ENCODE measurements around the gene TSPYL6. TPM values are rescaled to one million over a fixed set of nuclear protein-coding genes. Genes with fewer than 3 reads are reported as not detected.

TSPYL6 gene
- total RNA-seq, 2 experiments from 2014 or later = not detected

DNA sequence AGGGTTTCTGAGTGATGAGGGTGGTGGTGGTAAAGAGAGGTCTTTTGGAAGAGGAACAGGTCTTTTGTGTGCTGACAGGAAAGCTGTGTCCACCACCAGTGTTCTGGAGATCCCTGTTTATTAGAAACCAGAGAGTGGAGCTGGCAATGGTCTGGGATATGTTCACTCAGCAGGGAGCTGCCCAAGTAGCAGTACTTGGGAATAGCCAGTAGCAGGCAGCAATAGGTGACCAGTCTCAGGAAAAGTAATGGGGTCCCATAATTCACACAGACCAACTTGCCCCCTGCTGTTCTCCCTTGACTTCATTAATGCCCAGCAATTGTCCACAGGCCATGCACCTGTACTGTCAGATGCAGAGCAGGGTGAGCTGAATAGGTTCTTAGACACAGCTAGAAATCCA lies 1.8 kb downstream of the TSPYL6 start:
- H3K4me1 Mint-ChIP-seq (ENCODE audit: low read depth) = no peaks in the 10 kb centered on the region
- H3K36me3 Mint-ChIP-seq (ENCODE audit: low read depth) = peaks cover 23% of the 10 kb centered on the region

GRCh38 chr2:54249629-54250028 lies 6.4 kb downstream of the TSPYL6 start:
- ATAC-seq (ENCODE audit: poor library complexity) = no peak
- Histone ChIP-seq H3K9me3 (ENCODE audit: control insufficient read depth in 1 of 2, insufficient read depth in 1 of 2, low read length in 2 of 2) (no peaks in the 10 kb centered on the region), H3K36me3 (ENCODE audit: insufficient read depth, low read length) (no peaks in the 10 kb centered on the region), H3K4me3 (ENCODE audit: low read length) (no peak overlapping the region), H3K27me3 (ENCODE audit: control insufficient read depth in 1 of 2, insufficient read depth in 2 of 2, low read length in 2 of 2) (no peaks in the 10 kb centered on the region), H3K4me1 (ENCODE audit: insufficient read depth, low read length) (no peaks in the 10 kb centered on the region), H3K27ac (ENCODE audit: low read depth in 1 of 2, low read length in 2 of 2) (no peak overlapping the region)
- Mint-ChIP-seq H3K27me3 (no peaks in the 10 kb centered on the region), H3K4me1 (ENCODE audit: low read depth) (no peaks in the 10 kb centered on the region), H3K36me3 (ENCODE audit: low read depth) (peaks cover 23% of the 10 kb centered on the region), H3K4me3 (no peak overlapping the region), H3K27ac (no peak overlapping the region), H3K9me3 (no peaks in the 10 kb centered on the region)
- intact Hi-C loops (cut with DNase I, micrococcal nuclease) = no loop called here
- POLR2A ChIA-PET = no interaction called here
- DNase-seq = no peak
- no peak for TF ChIP-seq CTCF (IDR thresholded peaks at IDR 0.05)
- CTCF ChIA-PET = no interaction called here

More for the DNA sequence above, 1.8 kb downstream of the TSPYL6 start:
- Mint-ChIP-seq H3K27ac (no peak overlapping the region), H3K9me3 (no peaks in the 10 kb centered on the region), H3K4me3 (no peak overlapping the region), H3K27me3 (no peaks in the 10 kb centered on the region)
- Histone ChIP-seq H3K27me3 (ENCODE audit: control insufficient read depth in 1 of 2, insufficient read depth in 2 of 2, low read length in 2 of 2) (no peaks in the 10 kb centered on the region), H3K4me1 (ENCODE audit: insufficient read depth, low read length) (no peaks in the 10 kb centered on the region), H3K27ac (ENCODE audit: low read depth in 1 of 2, low read length in 2 of 2) (no peak overlapping the region), H3K4me3 (ENCODE audit: low read length) (no peak overlapping the region), H3K36me3 (ENCODE audit: insufficient read depth, low read length) (no peaks in the 10 kb centered on the region), H3K9me3 (ENCODE audit: control insufficient read depth in 1 of 2, insufficient read depth in 1 of 2, low read length in 2 of 2) (peaks cover 0 to 15% of the 10 kb centered on the region in 2 experiments)
- intact Hi-C loops (cut with DNase I, micrococcal nuclease) = no loop called here
- TF ChIP-seq CTCF (IDR thresholded peaks at IDR 0.05) = no peak
- DNase-seq (no peak), ATAC-seq (ENCODE audit: poor library complexity) (no peak)
- ChIA-PET POLR2A (no interaction called here), CTCF (no interaction called here)

DNA sequence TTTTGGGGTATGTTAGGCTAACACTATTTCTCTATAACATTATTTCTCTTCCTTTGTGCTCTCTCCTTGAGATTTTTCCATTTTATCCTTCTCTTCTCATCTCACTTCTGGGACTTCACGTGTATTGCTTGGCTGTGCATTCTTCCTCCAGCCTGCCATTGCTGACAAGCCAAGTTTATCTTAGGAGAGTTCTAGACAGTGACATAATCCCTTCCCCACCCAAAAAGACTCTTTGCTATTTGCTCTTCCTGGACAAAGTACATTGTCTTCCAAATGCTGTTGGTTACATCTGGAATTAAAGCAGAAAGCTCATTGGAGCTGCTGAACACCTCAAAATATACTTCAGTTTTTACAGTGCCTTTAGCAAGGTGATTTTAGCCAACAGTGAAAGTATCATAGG lies 8.9 kb downstream of the TSPYL6 start:
- no peaks in the 10 kb centered on the region for H3K36me3 ChIP-seq (ENCODE audit: insufficient read depth, low read length)
- intact Hi-C loops (cut with DNase I, micrococcal nuclease) = no loop called here
- ChIA-PET POLR2A (no interaction called here), CTCF (no interaction called here)
- Mint-ChIP-seq H3K36me3 (ENCODE audit: low read depth) (peaks cover 4% of the 10 kb centered on the region), H3K27ac (no peak overlapping the region), H3K4me3 (no peak overlapping the region), H3K4me1 (ENCODE audit: low read depth) (no peaks in the 10 kb centered on the region), H3K27me3 (no peaks in the 10 kb centered on the region), H3K9me3 (no peaks in the 10 kb centered on the region)
- H3K4me1 ChIP-seq (ENCODE audit: insufficient read depth, low read length) = no peaks in the 10 kb centered on the region
- DNase-seq (no peak), ATAC-seq (ENCODE audit: poor library complexity) (no peak)
- no peak for TF ChIP-seq CTCF (IDR thresholded peaks at IDR 0.05)
- H3K4me3 ChIP-seq (ENCODE audit: low read length) = no peak overlapping the region
- no peaks in the 10 kb centered on the region for H3K27me3 ChIP-seq (ENCODE audit: control insufficient read depth in 1 of 2, insufficient read depth in 2 of 2, low read length in 2 of 2)
- H3K9me3 ChIP-seq (ENCODE audit: control insufficient read depth in 1 of 2, insufficient read depth in 1 of 2, low read length in 2 of 2) = no peaks in the 10 kb centered on the region
- no peak overlapping the region for H3K27ac ChIP-seq (ENCODE audit: low read depth in 1 of 2, low read length in 2 of 2)

Data from CD4-positive, alpha-beta T cell (primary cell).